B cell (primary cell): ENCODE results near the gene ADAMTSL4. TPM values are rescaled to one million over a fixed set of nuclear protein-coding genes. Genes with fewer than 3 reads are reported as not detected.

Experiments
- ATAC-seq: fragments of 200-7000 bp; cut with Tn5 transposase; one replicate; pipeline ENCODE4 v1.10.0; 2021; ENCODE audit warnings: low read depth, mild to moderate bottlenecking, moderate number of reproducible peaks, moderate library complexity
- CTCF ChIA-PET: fragments of 350-600 bp; sonication (Branson Sonifier 250); formaldehyde crosslinking; loops from one replicate; lab custom pipeline; 2021; ENCODE audit warnings: antibody characterized with exemption, inconsistent platforms; lab: Charles Lee
- POLR2A ChIA-PET: fragments of 350-600 bp; sonication (Branson Sonifier 250); formaldehyde crosslinking; loops from one replicate; lab custom pipeline; 2021; ENCODE audit warnings: antibody characterized with exemption; lab: Charles Lee
- DNase-seq: peaks from one replicate; pipeline ENCODE4 v3.0.0; 2013
- H2AFZ ChIP-seq: 2 replicates; pipeline ENCODE4 v1.6.1; 2012; ENCODE audit warnings: mild to moderate bottlenecking, low read depth, low read length; ENCODE audit not compliant: insufficient read depth, poor library complexity, severe bottlenecking
- H3K27ac ChIP-seq, 2 donors: 1 replicate in 1 of 2; 2 replicates in 1 of 2; pipeline ENCODE4 v1.5.1; 2012 to 2013; ENCODE audit warnings: low read length in 2 of 2, mild to moderate bottlenecking in 2 of 2, moderate library complexity in 1 of 2
- H3K27me3 ChIP-seq, 4 experiments: fragments of 200-600 bp in 1 of 4; sonication (generic) in 1 of 4; replicated peaks in 1 of 4; 1 replicate in 2 of 4; 2 replicates in 2 of 4; pipeline versions ENCODE4 v1.6.1 to v1.7.0; 2013 to 2016; ENCODE audit warnings: low read length in 3 of 4, mild to moderate bottlenecking in 2 of 4, mixed read lengths in 1 of 4, moderate library complexity in 1 of 4; ENCODE audit not compliant: insufficient read depth in 4 of 4, control insufficient read depth in 3 of 4; ENCODE audit errors: control extremely low read depth in 1 of 4
- H3K36me3 ChIP-seq, 2 experiments: replicated peaks in 1 of 2; 1 replicate in 1 of 2; 2 replicates in 1 of 2; pipeline versions ENCODE4 v1.6.1 to v1.7.1; 2013; ENCODE audit warnings: low read length in 1 of 2; ENCODE audit not compliant: insufficient read depth in 2 of 2, control insufficient read depth in 1 of 2; ENCODE audit errors: control extremely low read depth in 1 of 2, extremely low read depth in 1 of 2
- H3K4me1 ChIP-seq, 2 donors: fragments of 200-600 bp in 1 of 2; sonication (generic) in 1 of 2; 1 replicate in 1 of 2; 2 replicates in 1 of 2; pipeline versions ENCODE4 v1.5.1 to v1.6.1; 2013 to 2017; ENCODE audit warnings: low read length in 2 of 2; ENCODE audit not compliant: control insufficient read depth in 2 of 2, insufficient read depth in 2 of 2
- H3K4me2 ChIP-seq: replicated peaks from 2 replicates; pipeline ENCODE3; 2012; ENCODE audit warnings: mild to moderate bottlenecking, low read depth, low read length; ENCODE audit not compliant: poor library complexity, severe bottlenecking
- H3K4me3 ChIP-seq, 5 experiments: fragments of 200-600 bp in 1 of 5; sonication (generic) in 1 of 5; 1 replicate in 3 of 5; 2 replicates in 2 of 5; pipeline versions ENCODE4 v1.5.1 to v1.7.0; 2011 to 2016; ENCODE audit warnings: low read length in 4 of 5, mild to moderate bottlenecking in 4 of 5, low read depth in 2 of 5, control low read depth in 1 of 5, moderate library complexity in 1 of 5; ENCODE audit not compliant: insufficient read depth in 1 of 5; ENCODE audit errors: control extremely low read depth in 1 of 5, extremely low read depth in 1 of 5
- H3K79me2 ChIP-seq: fragments of 200-600 bp; sonication (generic); one replicate; pipeline ENCODE4 v1.6.0; 2016; ENCODE audit warnings: low read length; ENCODE audit not compliant: control insufficient read depth, insufficient read depth
- H3K9ac ChIP-seq: fragments of 200-600 bp; sonication (generic); 2 replicates; pipeline ENCODE4 v1.6.1; 2017; ENCODE audit warnings: mild to moderate bottlenecking, low read length, moderate library complexity
- H3K9me3 ChIP-seq, 3 donors: one replicate each; pipeline versions ENCODE4 v1.6.1 to v1.7.1; 2013; ENCODE audit warnings: low read length in 2 of 3; ENCODE audit not compliant: control insufficient read depth in 2 of 3, insufficient read depth in 1 of 3; ENCODE audit errors: control extremely low read depth in 1 of 3
- H4K20me1 ChIP-seq: 2 replicates; pipeline ENCODE4 v1.6.0; 2012; ENCODE audit warnings: mild to moderate bottlenecking, low read length; ENCODE audit not compliant: insufficient read depth, control insufficient read depth, poor library complexity, severe bottlenecking
- H3K27ac Mint-ChIP-seq: one replicate; pipeline ENCODE4 v1.8.0; 2021; ENCODE audit warnings: mixed read lengths
- H3K27me3 Mint-ChIP-seq: one replicate; pipeline ENCODE4 v1.8.0; 2021; ENCODE audit warnings: mixed read lengths
- H3K4me1 Mint-ChIP-seq: one replicate; pipeline ENCODE4 v1.8.0; 2021; ENCODE audit warnings: mixed read lengths
- H3K4me3 Mint-ChIP-seq: one replicate; pipeline ENCODE4 v1.8.0; 2021; ENCODE audit warnings: mixed read lengths
- H3K9me3 Mint-ChIP-seq: one replicate; pipeline ENCODE4 v1.8.0; 2022; ENCODE audit warnings: mixed read lengths; ENCODE audit not compliant: insufficient read depth
- EZH2 ChIP-seq: IDR thresholded peaks from 2 replicates; pipeline ENCODE4 v1.6.1; 2012; ENCODE audit warnings: borderline replicate concordance, low read depth, mild to moderate bottlenecking, moderate library complexity, low read length; ENCODE audit not compliant: insufficient read depth, poor library complexity, severe bottlenecking
- WGBS: methylation state at CpG from one replicate; pipeline ENCODE4 v1.1.5; 2013; ENCODE audit warnings: missing lambda C conversion rate; ENCODE audit not compliant: insufficient coverage; 5-methylcytosine and 5-hydroxymethylcytosine counted together
- intact Hi-C: fragments of 100-400 bp; cut with micrococcal nuclease; formaldehyde crosslinking; loops from one replicate; pipeline ENCODE4 v1.10.0; 2022
- polyA plus RNA-seq: library from polyadenylated mRNA; depleted of rRNA; stranded (reverse); fragments of >200 nt; gene quantifications from 2 replicates; pipeline ENCODE4 v1.2.3, GENCODE V29; 2012
- total RNA-seq, 2 donors: library from RNA; stranded (reverse); fragments of 120-200 nt in 1 of 2; gene quantifications; 1 replicate in 1 of 2; 2 replicates in 1 of 2; pipeline versions ENCODE4 v1.2.3 to v1.2.4, GENCODE V29; 2013 to 2022
- TF ChIP-seq, protein P1 (sequence below): fragments of 200-600 bp; IDR thresholded peaks from one replicate; pipeline ENCODE4 v1.8.0; 2022; ENCODE audit warnings: antibody characterized with exemption, mild to moderate bottlenecking

ADAMTSL4 gene
- total and polyA plus RNA-seq, 2 donors (not counting 1 experiment from before 2014, with no cell fraction given) = 0.70 TPM; not detected in 1

GRCh38 chr1:150566589-150567340, 17.6 kb downstream of the ADAMTSL4 start:
- ATAC-seq = no peak
- H3K4me1 ChIP-seq = peaks cover 89 to 97% of the 10 kb centered on the region in 2 donors
- no peaks in the 10 kb centered on the region for H3K27me3 ChIP-seq
- Mint-ChIP-seq H3K9me3 (no peaks in the 10 kb centered on the region), H3K4me3 (peak overlapping the region; percentile 80), H3K27ac (peak overlapping the region; percentile 94), H3K27me3 (no peaks in the 10 kb centered on the region), H3K4me1 (peaks cover 81% of the 10 kb centered on the region)
- ChIA-PET CTCF (interaction anchor here (0.9 to 18.0 kb wide), 5 partner anchors 10 to 103 kb away, joined by 3 to 661 read pairs (median 157); partner anchors contain the start of genes ENSA and MCL1), POLR2A (interaction anchor here (0.9 to 10.3 kb wide), 4 partner anchors 9 to 203 kb away, joined by 3 to 371 read pairs (median 4); partner anchors contain the start of genes ENSA, MCL1 and RPRD2)
- no peaks in the 10 kb centered on the region for H4K20me1 ChIP-seq
- H3K9me3 ChIP-seq = no peaks in the 10 kb centered on the region
- H3K9ac ChIP-seq = peak overlapping the region; percentile 55
- intact Hi-C loops = no loop called here
- peaks cover 0 to 12% of the 10 kb centered on the region in 2 experiments for H3K36me3 ChIP-seq
- H3K27ac ChIP-seq = peak overlapping the region; percentile 96 to 99
- WGBS = 85% methylated on average over 8 of the region's 12 CpGs
- peak overlapping the region; percentile 77 for H3K4me2 ChIP-seq
- TF ChIP-seq, protein P1, sequence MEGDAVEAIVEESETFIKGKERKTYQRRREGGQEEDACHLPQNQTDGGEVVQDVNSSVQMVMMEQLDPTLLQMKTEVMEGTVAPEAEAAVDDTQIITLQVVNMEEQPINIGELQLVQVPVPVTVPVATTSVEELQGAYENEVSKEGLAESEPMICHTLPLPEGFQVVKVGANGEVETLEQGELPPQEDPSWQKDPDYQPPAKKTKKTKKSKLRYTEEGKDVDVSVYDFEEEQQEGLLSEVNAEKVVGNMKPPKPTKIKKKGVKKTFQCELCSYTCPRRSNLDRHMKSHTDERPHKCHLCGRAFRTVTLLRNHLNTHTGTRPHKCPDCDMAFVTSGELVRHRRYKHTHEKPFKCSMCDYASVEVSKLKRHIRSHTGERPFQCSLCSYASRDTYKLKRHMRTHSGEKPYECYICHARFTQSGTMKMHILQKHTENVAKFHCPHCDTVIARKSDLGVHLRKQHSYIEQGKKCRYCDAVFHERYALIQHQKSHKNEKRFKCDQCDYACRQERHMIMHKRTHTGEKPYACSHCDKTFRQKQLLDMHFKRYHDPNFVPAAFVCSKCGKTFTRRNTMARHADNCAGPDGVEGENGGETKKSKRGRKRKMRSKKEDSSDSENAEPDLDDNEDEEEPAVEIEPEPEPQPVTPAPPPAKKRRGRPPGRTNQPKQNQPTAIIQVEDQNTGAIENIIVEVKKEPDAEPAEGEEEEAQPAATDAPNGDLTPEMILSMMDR = no peak
- TF ChIP-seq EZH2 = no peak
- peaks cover 49% of the 10 kb centered on the region for H3K79me2 ChIP-seq
- DNase-seq = peak; percentile 12
- peak overlapping the region; percentile 31 to 67 (median 53) for H3K4me3 ChIP-seq
- peak overlapping the region; percentile 11 for H2AFZ ChIP-seq

DNA sequence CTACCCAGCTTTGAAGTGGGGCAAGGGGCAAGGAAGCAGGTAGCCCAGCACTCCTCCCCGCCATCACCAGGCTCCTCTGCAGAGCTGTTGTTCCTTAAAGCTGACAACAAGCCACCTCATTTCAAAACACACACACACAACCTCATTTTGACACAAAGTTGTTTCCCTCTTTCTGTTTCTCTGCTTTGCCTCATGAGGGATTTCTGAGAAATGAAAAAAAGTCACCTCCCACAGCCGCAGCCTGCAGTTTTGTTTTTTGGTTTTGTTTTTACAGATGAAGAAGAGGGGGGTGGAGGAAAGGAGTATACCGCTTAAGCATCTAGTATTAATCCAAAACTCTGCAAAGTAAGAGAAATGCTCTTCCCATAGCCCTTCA, 18.1 kb downstream of the ADAMTSL4 start:
- intact Hi-C loops = no loop called here
- DNase-seq (peak; percentile 79), ATAC-seq (peak; percentile 4)
- H4K20me1 ChIP-seq = peaks cover 3% of the 10 kb centered on the region
- H3K4me3 ChIP-seq = peak overlapping the region; percentile 31 to 67 (median 53)
- ChIA-PET CTCF (interaction anchor here (0.9 to 19.2 kb wide), 5 partner anchors 6 to 104 kb away, joined by 3 to 497 read pairs (median 157); partner anchors contain the start of gene MCL1), POLR2A (interaction anchor here (0.9 to 10.3 kb wide), 4 partner anchors 8 to 203 kb away, joined by 3 to 371 read pairs (median 4); partner anchors contain the start of genes ENSA, MCL1 and RPRD2)
- peak overlapping the region; percentile 96 to 99 for H3K27ac ChIP-seq
- no peaks in the 10 kb centered on the region for H3K27me3 Mint-ChIP-seq
- H3K9ac ChIP-seq = peak overlapping the region; percentile 55
- peak overlapping the region; percentile 80 for H3K4me3 Mint-ChIP-seq
- H3K4me1 Mint-ChIP-seq = peaks cover 78% of the 10 kb centered on the region
- WGBS = 0% methylated on average over 1 of the region's 3 CpGs
- peak overlapping the region; percentile 94 for H3K27ac Mint-ChIP-seq
- H3K9me3 Mint-ChIP-seq = no peaks in the 10 kb centered on the region
- H3K4me2 ChIP-seq = peak overlapping the region; percentile 77
- peaks cover 0 to 13% of the 10 kb centered on the region in 2 experiments for H3K36me3 ChIP-seq
- H2AFZ ChIP-seq = peak overlapping the region; percentile 11
- H3K79me2 ChIP-seq = peaks cover 55% of the 10 kb centered on the region
- peaks cover 94 to 98% of the 10 kb centered on the region in 2 donors for H3K4me1 ChIP-seq
- TF ChIP-seq EZH2 = no peak
- TF ChIP-seq, protein P1 = no peak
- no peaks in the 10 kb centered on the region for H3K27me3 ChIP-seq
- no peaks in the 10 kb centered on the region for H3K9me3 ChIP-seq
